NCI-H446 treated with DMSO at 0.1 percent for 48 hours (cell line): ENCODE results near the gene SYNPO2.
"Not testable (repeated sequence)": the region's sequence is repeated elsewhere in the genome, so short reads cannot be mapped to it uniquely, and the experiment has no call there.

Source experiments
- DNase-seq: peaks from one replicate; lab custom pipeline; 2025; lab: John Stamatoyannopoulos, UW

Gene SYNPO2

DNA sequence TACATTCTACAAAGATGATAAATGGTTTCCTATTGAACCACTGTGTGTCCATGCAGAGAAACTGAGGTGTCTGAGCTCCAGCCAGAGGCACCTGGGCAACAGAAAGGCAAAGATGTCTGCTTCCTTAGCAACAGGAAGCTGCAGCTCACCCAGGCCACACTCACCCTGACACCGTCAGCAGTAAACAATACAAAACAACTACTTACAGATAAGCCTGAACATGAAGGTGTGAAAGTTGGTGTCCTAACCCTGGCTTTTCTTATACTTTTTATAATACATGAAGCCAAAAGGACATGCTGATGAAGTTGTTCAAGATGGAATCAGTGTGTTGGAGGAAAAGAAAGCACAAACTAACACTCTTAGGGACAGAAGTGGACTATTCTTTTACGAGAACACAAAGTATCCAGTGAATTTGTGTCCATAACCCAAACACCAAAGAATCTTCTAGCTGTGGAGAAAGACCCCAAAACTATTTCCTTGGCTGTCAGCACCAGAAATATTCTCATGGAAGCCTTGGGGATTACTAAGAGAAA, 117.3 kb downstream of the SYNPO2 start:
- no peak for DNase-seq

DNA sequence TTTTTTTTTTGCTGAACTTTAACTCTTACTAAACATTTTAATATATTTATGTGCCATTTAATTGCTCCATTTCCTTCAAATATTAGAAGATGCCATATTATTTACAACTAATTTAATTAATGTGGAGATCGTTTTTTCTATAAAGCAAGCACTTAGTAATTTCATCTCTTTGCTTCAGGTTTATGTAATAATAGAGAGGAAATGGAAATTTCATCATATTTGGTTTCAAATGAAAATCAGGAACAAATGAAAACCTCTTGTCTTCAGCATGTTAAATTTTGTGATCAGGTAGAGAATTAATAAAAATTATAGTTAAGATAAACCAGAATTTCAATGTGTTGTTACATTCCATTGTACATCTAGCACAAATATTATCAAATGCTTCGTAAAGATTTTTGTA, 120.1 kb downstream of the SYNPO2 start:
- DNase-seq: no peak

DNA sequence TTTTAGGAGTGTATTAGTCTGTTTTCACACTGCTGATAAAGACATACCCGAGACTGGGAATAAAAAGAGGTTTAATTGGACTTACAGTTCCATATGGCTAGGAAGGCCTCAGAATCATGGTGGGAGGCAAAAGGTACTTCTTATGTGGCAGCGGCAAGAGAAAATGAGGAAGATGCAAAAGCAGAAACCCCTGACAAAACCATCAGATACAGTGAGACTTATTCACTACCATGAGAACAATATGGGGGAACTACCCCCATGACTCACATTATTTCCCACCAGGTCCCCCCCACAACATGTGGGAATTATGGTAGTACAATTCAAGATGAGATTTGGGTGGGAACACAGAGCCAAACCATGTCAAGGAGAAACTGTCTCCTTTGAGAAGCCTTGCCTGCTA, 121.6 kb downstream of the SYNPO2 start:
- DNase-seq: not testable (repeated sequence)

DNA sequence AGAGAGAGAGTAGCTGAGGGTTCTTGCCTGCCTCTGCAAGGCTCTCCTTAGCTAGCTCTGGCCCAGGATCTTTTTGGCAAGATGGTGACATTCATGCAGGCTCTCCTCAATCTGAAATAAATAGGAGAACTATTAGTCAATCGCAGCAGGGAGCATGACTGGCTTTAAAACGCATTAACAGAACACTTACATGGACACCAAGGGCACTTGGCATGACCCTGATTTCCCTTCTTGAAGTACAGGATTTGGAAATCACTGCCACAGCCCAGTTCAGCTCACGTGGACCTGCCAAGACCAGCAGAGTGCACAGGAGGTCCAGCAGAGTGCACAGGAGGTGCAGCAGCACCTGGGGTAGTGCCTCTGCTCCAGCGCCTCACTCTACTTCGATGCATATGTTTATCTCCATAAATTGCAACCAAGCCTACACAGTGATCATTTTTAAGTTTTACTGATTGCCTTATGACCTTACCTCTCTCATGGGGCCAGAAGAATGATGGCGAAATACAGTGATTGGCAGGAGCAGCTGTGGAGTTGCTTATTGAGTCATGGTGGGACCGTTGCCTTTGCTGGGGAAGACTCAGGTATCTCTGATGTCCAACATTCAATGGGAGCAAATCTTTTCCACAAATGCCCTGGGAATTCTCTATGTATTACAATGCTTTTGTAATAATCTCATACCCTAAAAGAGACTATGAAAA, 122.4 kb downstream of the SYNPO2 start:
- no peak for DNase-seq

DNA sequence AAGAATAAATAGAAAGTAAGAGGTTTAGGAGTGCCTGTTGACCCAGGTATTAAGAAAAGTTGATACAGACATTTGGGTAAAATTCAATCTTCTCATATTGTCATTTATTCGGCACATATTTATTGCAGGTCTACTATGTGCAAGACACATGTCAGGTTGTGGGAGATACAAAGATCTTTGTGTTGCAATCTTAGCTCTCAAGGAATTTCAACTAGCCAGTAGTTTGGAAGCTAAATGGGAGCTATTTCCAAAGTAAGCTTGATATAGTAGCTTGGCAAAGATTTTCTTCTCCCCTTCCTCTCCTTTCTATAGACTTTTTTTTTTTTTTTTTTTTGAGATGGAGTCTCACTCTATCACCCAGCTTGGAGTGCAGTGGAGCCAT, 122.9 kb downstream of the SYNPO2 start:
- no peak for DNase-seq

DNA sequence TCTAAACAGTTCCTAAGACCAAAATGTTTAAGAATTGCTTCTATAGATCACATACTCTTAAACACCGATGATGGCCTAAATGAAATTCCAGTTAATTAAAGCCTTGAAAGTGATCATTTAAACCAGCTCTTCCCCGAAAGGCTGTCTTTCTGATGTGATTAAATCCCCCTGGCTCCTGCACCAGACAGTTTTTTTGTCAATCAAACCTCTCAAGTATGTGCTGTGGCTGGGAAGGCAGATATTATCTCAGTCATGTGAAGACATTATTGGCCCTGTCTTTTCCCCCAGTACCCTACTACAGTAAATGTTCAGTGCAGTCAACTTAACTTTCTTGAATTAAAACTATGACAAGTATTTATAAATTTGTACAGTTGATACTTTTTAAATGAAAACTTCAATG, 126.0 kb downstream of the SYNPO2 start:
- no peak for DNase-seq

DNA sequence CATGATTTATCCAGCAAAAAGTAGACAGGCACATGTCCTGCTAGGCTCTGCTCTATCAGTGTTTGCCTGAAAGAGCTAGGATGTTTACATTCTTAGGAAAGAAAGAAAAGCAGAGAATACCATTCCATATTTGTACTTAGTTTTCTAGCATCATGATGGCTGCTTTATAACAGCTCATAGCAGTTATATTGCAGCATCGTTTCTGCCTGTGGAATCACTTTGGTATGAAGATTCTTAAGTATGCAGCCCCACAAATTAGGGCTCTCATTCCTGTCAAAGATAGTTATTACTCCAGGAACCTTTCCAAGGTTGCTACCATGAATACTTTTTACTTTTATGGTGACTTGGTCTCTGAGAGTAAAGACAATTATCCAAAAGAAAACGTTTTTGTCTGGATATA, 128.0 kb downstream of the SYNPO2 start:
- DNase-seq: no peak

DNA sequence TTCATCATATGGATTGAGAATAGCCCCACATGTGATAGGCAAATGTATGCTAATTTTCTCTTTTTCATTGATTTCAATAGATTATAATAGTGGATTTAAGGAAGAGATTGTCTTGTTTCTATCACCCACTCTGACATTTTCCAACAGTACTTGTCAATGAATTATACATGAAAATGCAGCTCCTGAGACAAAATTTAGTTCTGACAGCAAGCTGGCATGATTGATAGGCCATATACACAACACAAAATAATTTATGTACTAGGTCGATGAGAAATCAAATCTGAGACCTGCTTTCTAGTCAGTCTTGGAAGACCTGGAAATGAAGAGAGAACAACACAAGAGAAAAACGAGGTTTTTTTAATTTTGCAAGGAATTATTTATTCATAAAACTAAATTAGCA, 129.0 kb downstream of the SYNPO2 start:
- no peak for DNase-seq

DNA sequence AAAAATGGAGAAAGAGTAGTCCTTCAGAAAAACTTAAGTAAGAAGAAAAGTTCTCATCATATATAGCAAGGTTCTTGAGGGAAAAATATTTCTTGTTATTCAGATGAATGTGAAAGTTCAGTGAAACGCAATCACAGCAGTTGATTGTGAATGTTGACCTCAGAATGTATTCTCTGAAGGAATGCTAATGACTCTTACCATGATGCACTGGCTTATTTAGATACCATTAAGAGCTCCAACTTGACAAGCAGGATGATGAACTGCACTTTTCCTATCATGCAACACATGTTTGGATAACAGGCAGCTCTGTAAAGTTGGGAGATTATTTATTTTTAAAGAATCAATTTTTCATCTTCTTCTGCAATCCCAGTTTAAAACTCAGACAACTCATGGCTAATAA, 131.5 kb downstream of the SYNPO2 start:
- DNase-seq: no peak

DNA sequence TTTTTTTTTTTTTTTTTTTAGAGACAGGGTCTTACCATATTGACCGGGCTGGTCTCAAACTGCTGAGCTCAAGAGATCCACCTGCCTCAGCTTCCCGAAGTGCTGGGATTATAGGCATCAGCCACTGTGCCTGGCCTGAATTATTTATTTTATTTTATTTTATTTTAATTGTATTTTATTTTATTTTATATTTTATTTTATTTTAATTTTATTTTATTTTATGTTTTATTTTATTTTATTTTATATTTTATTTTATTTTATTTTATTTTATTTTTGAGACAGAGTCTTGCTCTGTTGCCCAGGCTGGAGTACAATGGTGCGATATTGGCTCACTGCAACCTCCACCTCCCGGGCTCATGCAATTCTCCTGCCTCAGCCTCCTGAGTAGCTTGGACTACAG, 133.9 kb downstream of the SYNPO2 start:
- not testable (repeated sequence) for DNase-seq

DNA sequence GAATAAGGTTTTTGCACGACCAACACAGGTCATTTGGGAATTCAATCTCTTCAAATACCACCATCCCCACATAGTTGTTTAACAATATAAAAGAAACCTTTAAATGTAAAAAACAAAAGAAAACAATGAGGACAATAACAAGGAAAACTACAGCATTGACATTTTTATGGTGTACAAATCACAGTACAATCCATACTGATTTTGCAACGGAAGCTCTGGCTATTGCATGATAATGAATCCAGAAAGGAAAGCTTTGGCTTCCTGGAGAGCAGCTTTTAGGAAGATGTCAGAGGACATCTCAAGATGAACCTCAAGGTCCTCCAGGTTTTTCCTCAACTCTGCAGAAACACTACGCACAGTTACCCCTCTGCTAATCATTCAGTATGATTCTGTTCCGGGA, 135.4 kb downstream of the SYNPO2 start:
- DNase-seq: no peak

DNA sequence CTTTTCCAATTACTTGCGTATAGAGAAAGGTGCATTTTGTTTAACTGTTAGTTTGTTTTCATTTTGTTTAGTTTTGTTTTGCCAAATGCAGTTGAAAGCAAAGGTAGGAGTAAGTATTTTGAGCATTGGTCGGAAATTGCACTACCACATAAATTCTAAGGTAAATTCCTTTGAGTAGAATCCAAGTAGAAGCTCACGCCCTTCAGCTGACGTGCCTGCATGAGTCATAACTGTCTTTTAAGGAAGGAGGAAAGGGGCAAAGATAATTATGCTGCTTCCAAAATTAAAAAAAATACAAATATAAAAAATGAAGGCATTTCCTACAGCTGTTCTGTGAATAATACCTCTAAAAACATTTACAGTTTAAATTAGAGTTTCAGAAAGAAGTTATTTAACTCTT, 136.8 kb downstream of the SYNPO2 start:
- DNase-seq: no peak

DNA sequence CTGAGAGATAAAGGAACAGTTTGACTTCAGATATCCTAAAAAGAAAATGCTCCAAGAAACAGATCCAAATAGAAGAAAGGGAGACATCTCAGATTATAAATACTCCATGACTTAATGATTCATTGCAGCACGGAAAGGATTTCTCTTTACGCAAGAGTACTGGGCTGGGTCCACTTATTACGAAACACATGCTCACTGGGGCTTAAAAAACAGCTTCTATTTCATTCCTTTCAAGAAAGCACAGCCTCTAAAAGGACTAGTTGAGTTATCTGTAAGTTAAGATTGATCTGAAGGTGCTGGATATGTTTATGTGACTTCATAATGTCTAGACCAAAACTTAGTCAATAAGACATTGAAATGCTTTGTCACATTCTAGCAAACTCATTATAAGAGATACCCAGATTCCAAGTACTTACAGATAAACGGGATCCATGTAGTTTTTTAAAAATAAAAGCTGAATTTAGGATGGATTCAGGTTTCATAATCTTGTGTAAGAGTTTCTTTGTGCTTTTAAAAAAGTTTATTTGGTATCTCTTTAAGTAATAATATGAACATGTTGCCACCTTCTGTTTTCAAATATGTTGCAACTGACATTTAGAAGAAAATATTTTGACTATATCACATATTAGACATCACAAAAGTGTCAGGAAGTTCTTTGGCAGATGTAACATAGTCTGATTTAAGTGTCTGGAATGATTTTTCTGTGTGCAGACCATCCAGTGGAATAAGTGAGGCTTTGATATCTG, 137.4 kb downstream of the SYNPO2 start:
- no peak for DNase-seq

DNA sequence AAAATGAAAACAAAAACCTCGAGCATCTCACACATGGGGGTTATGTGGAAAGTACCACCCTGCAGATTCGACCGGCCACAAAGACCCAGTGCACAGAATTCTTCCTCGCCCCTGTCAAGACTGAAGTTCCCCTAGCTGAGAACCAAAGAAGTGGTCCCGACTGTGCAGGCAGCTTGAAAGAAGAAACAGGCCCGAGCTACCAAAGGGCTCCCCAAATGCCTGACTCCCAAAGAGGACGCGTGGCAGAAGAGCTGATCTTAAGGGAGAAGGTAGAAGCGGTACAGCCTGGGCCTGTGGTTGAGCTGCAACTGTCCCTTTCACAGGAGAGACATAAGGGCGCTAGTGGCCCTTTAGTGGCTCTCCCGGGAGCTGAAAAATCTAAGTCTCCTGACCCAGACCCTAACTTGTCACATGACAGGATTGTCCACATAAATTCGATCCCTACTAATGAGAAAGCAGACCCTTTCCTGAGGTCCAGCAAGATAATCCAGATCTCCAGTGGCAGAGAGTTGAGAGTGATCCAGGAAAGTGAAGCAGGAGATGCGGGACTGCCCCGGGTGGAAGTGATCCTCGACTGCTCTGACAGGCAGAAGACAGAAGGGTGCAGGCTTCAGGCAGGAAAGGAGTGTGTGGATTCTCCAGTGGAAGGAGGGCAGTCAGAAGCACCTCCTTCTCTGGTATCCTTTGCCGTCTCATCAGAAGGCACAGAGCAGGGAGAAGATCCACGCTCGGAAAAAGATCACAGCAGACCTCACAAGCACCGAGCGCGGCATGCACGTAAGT, 138.2 kb downstream of the SYNPO2 start:
- no peak for DNase-seq

DNA sequence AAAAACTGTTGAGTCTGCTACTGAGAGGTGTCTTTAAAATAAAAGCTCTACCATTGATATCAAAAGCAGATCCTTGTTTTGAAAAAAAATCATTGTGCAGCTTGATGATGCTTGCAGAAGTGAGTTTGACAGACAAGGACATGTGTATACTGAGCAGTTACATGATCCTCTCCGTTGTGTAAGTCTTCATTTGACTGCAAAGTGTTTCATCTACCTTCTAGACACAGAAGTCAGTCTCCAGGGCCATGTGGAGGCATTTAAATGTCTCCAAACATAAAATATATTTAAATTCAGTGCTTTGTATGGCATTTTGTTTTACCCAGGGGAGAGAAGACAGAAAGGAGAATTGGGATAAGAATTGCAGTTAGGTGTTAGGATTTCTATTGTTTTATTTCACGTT, 139.2 kb downstream of the SYNPO2 start:
- no peak for DNase-seq

DNA sequence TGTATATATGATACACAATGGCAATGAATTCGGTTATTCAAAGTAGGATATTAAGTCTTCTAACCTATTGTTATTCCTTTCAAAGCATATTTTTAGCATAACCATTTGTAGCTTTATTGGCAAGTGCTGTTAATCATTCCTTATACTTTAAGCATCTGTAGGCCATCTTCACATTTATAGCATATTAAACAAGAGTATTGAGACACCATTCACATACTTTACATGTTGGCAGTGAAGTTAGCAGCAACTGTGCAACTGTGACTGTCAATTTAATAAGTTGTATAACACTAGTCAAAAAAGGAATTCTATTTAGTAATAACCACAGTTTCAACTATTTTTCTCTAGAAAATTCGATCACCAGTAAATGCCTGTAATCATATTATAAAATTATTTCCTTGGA, 139.6 kb downstream of the SYNPO2 start:
- DNase-seq: no peak

DNA sequence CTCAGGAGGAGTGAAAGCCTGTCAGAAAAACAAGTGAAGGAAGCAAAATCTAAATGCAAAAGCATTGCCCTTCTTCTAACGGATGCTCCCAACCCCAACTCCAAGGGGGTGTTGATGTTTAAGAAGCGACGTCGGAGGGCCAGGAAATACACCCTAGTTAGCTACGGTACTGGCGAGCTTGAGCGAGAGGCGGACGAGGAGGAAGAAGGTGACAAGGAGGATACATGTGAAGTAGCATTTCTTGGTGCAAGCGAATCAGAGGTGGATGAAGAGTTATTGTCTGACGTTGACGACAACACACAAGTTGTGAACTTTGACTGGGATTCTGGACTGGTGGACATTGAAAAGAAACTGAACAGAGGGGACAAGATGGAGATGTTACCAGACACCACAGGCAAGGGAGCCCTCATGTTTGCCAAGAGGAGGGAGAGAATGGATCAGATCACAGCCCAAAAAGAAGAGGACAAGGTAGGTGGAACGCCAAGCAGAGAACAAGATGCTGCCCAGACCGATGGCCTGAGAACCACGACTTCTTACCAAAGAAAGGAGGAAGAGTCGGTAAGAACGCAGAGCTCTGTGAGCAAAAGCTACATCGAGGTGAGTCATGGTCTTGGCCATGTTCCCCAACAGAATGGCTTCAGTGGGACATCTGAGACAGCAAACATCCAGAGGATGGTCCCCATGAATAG, 141.3 kb downstream of the SYNPO2 start:
- DNase-seq: no peak

DNA sequence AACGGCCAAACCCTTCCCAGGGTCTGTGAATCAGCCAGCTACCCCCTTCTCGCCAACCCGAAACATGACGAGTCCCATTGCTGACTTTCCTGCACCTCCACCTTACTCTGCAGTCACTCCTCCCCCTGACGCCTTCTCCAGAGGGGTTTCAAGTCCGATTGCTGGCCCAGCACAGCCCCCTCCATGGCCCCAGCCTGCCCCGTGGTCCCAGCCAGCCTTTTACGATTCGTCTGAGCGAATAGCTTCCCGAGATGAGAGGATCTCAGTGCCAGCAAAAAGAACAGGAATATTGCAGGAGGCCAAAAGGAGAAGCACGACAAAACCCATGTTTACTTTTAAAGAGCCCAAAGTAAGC, 141.9 kb downstream of the SYNPO2 start:
- DNase-seq: no peak

DNA sequence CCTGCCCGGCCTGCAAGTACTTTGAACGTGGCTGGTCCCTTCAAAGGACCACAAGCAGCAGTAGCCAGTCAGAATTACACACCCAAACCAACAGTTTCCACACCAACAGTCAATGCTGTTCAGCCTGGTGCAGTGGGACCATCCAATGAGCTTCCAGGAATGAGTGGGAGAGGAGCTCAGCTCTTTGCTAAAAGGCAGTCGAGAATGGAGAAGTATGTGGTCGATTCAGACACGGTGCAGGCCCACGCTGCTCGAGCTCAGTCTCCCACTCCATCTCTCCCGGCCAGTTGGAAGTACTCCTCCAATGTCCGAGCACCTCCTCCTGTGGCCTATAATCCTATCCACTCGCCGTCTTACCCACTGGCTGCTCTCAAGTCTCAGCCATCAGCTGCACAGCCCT, 142.6 kb downstream of the SYNPO2 start:
- no peak for DNase-seq

DNA sequence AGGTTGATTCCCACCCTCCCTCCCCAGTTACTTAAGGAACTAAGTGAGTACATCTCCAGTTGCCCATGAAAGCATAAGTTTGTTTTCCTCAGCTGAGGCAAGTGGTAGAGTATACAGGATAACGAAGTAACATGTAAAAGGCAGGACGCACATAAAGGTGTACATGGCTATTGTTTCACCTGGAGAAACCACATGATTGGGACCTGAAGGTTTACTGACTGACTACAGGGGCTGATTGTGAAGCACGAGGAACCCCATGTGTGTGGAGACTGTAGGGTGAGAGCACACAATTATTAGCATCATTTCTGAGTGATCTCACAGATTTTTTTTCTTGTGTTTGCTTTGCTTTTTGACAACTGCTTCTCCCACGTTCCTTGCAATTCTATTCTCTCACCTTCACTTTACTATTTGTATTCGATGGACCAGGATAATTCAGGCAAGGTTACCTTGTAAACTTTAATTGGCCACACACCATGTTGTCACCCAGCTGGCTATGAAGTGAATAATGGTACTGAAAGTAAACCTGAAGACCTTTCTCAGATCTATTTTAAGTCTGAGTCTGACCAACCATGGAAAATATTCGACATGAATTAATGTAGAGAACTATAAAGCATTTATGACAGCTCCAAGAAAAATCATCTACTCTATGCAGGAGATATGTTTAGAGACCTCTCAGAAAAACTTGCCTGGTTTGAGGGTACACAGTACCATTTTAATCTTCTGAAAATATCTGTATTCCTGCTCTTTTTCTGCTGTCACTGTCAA, 144.4 kb downstream of the SYNPO2 start:
- no peak for DNase-seq

DNA sequence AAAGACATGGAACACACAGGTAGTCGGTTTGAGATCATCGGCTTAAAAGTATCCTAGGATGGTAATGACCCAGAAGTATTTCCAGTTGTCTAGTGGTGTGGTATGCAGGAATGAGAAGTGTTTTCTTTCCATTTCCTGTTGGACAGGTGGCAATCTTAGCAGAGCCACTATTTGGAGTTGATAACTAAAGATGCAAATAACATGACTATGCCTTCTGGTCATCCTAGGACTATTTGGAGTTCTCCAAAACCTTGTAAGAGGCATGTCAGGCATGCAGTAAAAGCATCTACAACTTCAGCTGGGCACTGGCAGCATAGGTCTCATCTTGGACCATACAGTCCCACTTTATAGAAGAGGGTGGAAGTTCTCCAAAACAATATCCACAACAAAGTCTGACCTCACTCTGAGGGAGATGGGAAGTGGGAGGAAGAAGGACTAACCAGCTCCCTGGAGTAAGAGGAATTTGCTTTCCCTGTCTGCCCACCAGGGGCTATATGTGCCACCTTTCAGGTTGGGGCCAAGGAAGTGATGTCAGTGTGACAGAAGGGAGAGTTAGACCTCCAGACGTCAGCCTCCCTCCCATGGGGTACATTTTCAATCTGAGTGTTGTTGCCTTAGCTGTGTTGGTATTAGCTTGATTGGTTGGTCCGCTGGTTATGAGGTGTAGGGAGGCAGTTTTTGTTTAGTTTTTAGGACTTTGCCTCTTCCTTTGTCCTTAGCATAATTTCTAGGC, 145.8 kb downstream of the SYNPO2 start:
- no peak for DNase-seq
